GM12878 (cell line): ENCODE results near the gene EML1. TPM values are rescaled to one million over a fixed set of nuclear protein-coding genes. Genes with fewer than 3 reads are reported as not detected.

ENCODE experiments used
- ATAC-seq: fragments of 200-7000 bp; cut with Tn5 transposase; 3 replicates; pipeline ENCODE4 v1.9.1; 2020; ENCODE audit warnings: mild to moderate bottlenecking, moderate library complexity
- BruUV-seq: library from RNA; stranded (reverse); fragments of 400-500 nt; replicated peaks from 2 replicates; lab custom pipeline; 2021; lab: Mats Ljungman, UMichigan
- CTCF ChIA-PET: fragments of 300-600 bp; sonication (Branson Sonifier 250); formaldehyde crosslinking; extraction: SDS; loops from one replicate; lab custom pipeline; 2021; ENCODE audit warnings: inconsistent platforms; lab: Yijun Ruan, JAX
- POLR2A ChIA-PET: fragments of 350-600 bp; formaldehyde crosslinking; extraction: SDS; loops from one replicate; lab custom pipeline; 2021; ENCODE audit warnings: inconsistent platforms; lab: Charles Lee
- RAD21 ChIA-PET: fragments of 300-600 bp; sonication (Branson Sonifier 250); formaldehyde crosslinking; loops from one replicate; lab custom pipeline; 2023; ENCODE audit warnings: antibody characterized with exemption; ENCODE audit not compliant: unreplicated experiment; lab: Charles Lee
- SMC1A ChIA-PET: fragments of 300-600 bp; sonication (Branson Sonifier 250); formaldehyde crosslinking; loops from one replicate; lab custom pipeline; 2023; ENCODE audit not compliant: unreplicated experiment, uncharacterized antibody; lab: Charles Lee
- DNase-seq: peaks from one replicate; pipeline ENCODE4 v3.0.0-alpha.2; 2011; ENCODE audit warnings: low read depth, low spot score
- FAIRE-seq: peaks from 3 replicates; lab custom pipeline; 2011; peaks lifted over from hg19 to GRCh38; lab: Jason Lieb, UNC
- H2AFZ ChIP-seq: 2 replicates; pipeline ENCODE4 v1.6.0; 2011; ENCODE audit warnings: low read depth, low read length, control low read depth; ENCODE audit not compliant: control insufficient read depth
- H3K27ac ChIP-seq: 2 replicates; pipeline ENCODE4 v1.5.1; 2011; ENCODE audit warnings: control low read depth; ENCODE audit not compliant: control insufficient read depth, insufficient read depth
- H3K27me3 ChIP-seq, 2 experiments: replicated peaks in 1 of 2; 2 replicates each; pipeline versions ENCODE4 v1.6.0 to v1.6.1; 2011; ENCODE audit warnings: low read length in 1 of 2; ENCODE audit not compliant: control insufficient read depth in 2 of 2, insufficient read depth in 2 of 2
- H3K36me3 ChIP-seq, 2 experiments: 2 replicates each; pipeline ENCODE4 v1.5.1; 2011; ENCODE audit warnings: low read length in 1 of 2; ENCODE audit not compliant: control insufficient read depth in 2 of 2, insufficient read depth in 2 of 2
- H3K4me1 ChIP-seq: 2 replicates; pipeline ENCODE4 v1.6.1; 2011; ENCODE audit warnings: mild to moderate bottlenecking, low read length, moderate library complexity, mixed read lengths; ENCODE audit not compliant: control insufficient read depth, insufficient read depth
- H3K4me2 ChIP-seq: 2 replicates; pipeline ENCODE4 v1.6.0; 2011; ENCODE audit warnings: control low read depth; ENCODE audit not compliant: control insufficient read depth, insufficient read depth
- H3K4me3 ChIP-seq: fragments of 200-600 bp; sonication (generic); 2 replicates; pipeline ENCODE4 v1.5.1; 2016
- H3K79me2 ChIP-seq: 2 replicates; pipeline ENCODE4 v1.6.0; 2011; ENCODE audit warnings: low read length; ENCODE audit not compliant: control insufficient read depth, insufficient read depth
- H3K9ac ChIP-seq: 2 replicates; pipeline ENCODE4 v1.8.0; 2011; ENCODE audit warnings: low read length, control low read depth, mixed read lengths; ENCODE audit not compliant: control insufficient read depth, insufficient read depth
- H3K9me3 ChIP-seq: replicated peaks from 3 replicates; pipeline ENCODE4 v1.5.1; 2011; ENCODE audit warnings: mild to moderate bottlenecking, low read length; ENCODE audit not compliant: control insufficient read depth, insufficient read depth
- H4K20me1 ChIP-seq: 2 replicates; pipeline ENCODE4 v1.6.0; 2011; ENCODE audit not compliant: control insufficient read depth, insufficient read depth
- ASH2L ChIP-seq: fragments of 300-600, 200-600 bp; sonication (generic); IDR thresholded peaks from 2 replicates; pipeline ENCODE4 v1.6.1; 2017; ENCODE audit warnings: low read depth, mild to moderate bottlenecking, borderline replicate concordance
- BHLHE40 ChIP-seq, 2 experiments: fragments of 450-650 bp in 1 of 2; IDR thresholded peaks; 2 replicates each; pipeline ENCODE4 v1.6.1; 2011 to 2017; ENCODE audit warnings: low read depth in 2 of 2, borderline replicate concordance in 1 of 2, improper control_type of control experiment in 1 of 2, low read length in 1 of 2, mild to moderate bottlenecking in 1 of 2
- DPF2 ChIP-seq: fragments of 450-650 bp; IDR thresholded peaks from 2 replicates; pipeline ENCODE4 v1.6.1; 2017; ENCODE audit warnings: mild to moderate bottlenecking
- JUND ChIP-seq: IDR thresholded peaks from 2 replicates; pipeline ENCODE4 v1.6.1; 2012; ENCODE audit warnings: low read depth, mild to moderate bottlenecking, low read length, improper control_type of control experiment, moderate library complexity
- KAT2A ChIP-seq: conservative IDR thresholded peaks from 2 replicates; pipeline ENCODE4 v1.6.1; 2011; ENCODE audit warnings: low read depth, low read length; ENCODE audit not compliant: control insufficient read depth
- RB1 ChIP-seq: fragments of 450-650 bp; formaldehyde crosslinking; IDR thresholded peaks from 2 replicates; pipeline ENCODE4 v1.6.1; 2017; ENCODE audit warnings: mild to moderate bottlenecking, borderline replicate concordance
- ZBED1 ChIP-seq: IDR thresholded peaks from 2 replicates; pipeline ENCODE4 v1.6.1; 2016; ENCODE audit warnings: borderline replicate concordance
- ZNF217 ChIP-seq: fragments of 450-650 bp; IDR thresholded peaks from 2 replicates; pipeline ENCODE4 v1.6.1; 2017; ENCODE audit warnings: antibody characterized with exemption, mild to moderate bottlenecking
- WGBS: methylation state at CpG from one replicate; pipeline ENCODE4 v1.1.6; 2016; ENCODE audit warnings: low lambda C conversion rate; ENCODE audit not compliant: insufficient replicate concordance, insufficient coverage; ENCODE audit errors: missing lambda C conversion rate; 5-methylcytosine and 5-hydroxymethylcytosine counted together
- in situ Hi-C: fragments of 300-500 bp; cut with MboI; formaldehyde crosslinking; loops from 9 replicates; pipeline ENCODE4 v1.14.3; 2018; ENCODE audit warnings: mixed read lengths
- intact Hi-C: fragments of 100-400 bp; cut with micrococcal nuclease; formaldehyde crosslinking; loops from one replicate; pipeline ENCODE4 v1.14.2; 2022; ENCODE audit not compliant: unreplicated experiment
- polyA plus RNA-seq, 11 experiments: library from polyadenylated mRNA; depleted of rRNA in 4 of 11; unstranded in 6 of 11; stranded (reverse) in 5 of 11; fragments of >200 nt; fragmentation: Nextera tagmentation in 4 of 11; fragmentation: Illumina TruSeq in 1 of 11; extraction: Ambion mirVana in 4 of 11; extraction: Trizol in 1 of 11; gene quantifications; 1 replicate in 1 of 11; 2 replicates in 10 of 11; pipeline versions ENCODE4 v1.2.1 to v1.2.3, GENCODE V29; 2011 to 2016; ENCODE audit warnings: inconsistent platforms in 2 of 11, missing spikeins in 2 of 11, low read depth in 1 of 11
- total RNA-seq, 4 experiments: library from RNA; depleted of rRNA in 3 of 4; stranded (reverse); fragments of >200 nt in 3 of 4; fragmentation: Illumina TruSeq in 1 of 4; extraction: Trizol in 1 of 4; gene quantifications; 2 replicates each; pipeline versions ENCODE4 v1.2.1 to v1.2.3, GENCODE V29; 2013 to 2021
- TF ChIP-seq, protein P1 (sequence below): fragments of 450-650 bp; IDR thresholded peaks from 2 replicates; pipeline ENCODE4 v1.6.1; 2017; ENCODE audit warnings: borderline replicate concordance
- TF ChIP-seq, protein P2 (sequence below): IDR thresholded peaks from 2 replicates; pipeline ENCODE4 v1.6.1; 2012; ENCODE audit warnings: low read depth, low read length, improper control_type of control experiment

EML1 gene
- total and polyA plus RNA-seq, 10 of the 15 experiments (the other 5 are each of a cell fraction or from before 2014, with no cell fraction given) = 0.05 to 3.4 (median 0.11) TPM; not detected in 3

DNA sequence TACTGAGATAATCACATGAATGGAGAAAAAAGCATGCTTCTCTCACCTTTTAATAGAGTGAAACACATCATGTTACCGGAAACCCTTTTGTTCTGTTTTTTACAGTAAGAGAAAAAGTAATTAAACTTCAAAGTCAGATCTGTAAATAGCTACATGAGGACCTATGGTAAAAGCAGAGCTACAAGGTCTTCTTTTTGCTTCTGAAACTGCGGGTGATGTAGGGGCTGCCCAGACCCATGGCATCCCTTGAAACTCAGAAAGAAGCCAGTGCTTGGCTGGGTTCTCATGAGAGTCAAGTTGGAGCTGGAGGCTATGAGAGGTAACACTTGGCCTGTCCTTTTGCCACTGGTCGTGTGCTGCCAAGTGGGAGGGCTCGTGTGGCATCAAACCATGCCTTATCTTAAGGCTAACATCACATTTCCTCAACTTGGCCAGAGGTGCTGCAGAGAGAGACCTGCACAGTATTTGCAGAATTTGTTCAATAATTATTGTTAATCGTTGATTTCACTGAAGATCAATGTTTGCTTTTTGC lies 47.6 kb downstream of the EML1 start:
- H3K79me2 ChIP-seq = no peaks in the 10 kb centered on the region
- DNase-seq (no peak), ATAC-seq (no peak), FAIRE-seq (no peak)
- no peaks in the 10 kb centered on the region for H3K36me3 ChIP-seq
- WGBS = 25% methylated on average over 5 of the region's 5 CpGs
- H3K27ac ChIP-seq = no peak overlapping the region
- ChIA-PET RAD21 (no interaction called here), POLR2A (no interaction called here), CTCF (interaction anchor here (0.7 kb wide), 1 partner anchor 154 kb away, joined by 4 read pairs; no protein-coding TSS in a partner anchor), SMC1A (no interaction called here)
- intact Hi-C loops = no loop called here
- H3K4me1 ChIP-seq = no peaks in the 10 kb centered on the region
- in situ Hi-C loops = no loop called here
- no peak overlapping the region for H2AFZ ChIP-seq
- no peaks in the 10 kb centered on the region for H3K9me3 ChIP-seq
- TF ChIP-seq DPF2 (no peak), ZNF217 (no peak), JUND (no peak), BHLHE40 (IDR thresholded peaks at IDR 0.05; ENCODE audit: borderline replicate concordance in 1 of 2, low read depth in 2 of 2, low read length in 1 of 2) (no peak), KAT2A (no peak), ASH2L (no peak), ZBED1 (no peak), RB1 (no peak)
- TF ChIP-seq, protein P1, sequence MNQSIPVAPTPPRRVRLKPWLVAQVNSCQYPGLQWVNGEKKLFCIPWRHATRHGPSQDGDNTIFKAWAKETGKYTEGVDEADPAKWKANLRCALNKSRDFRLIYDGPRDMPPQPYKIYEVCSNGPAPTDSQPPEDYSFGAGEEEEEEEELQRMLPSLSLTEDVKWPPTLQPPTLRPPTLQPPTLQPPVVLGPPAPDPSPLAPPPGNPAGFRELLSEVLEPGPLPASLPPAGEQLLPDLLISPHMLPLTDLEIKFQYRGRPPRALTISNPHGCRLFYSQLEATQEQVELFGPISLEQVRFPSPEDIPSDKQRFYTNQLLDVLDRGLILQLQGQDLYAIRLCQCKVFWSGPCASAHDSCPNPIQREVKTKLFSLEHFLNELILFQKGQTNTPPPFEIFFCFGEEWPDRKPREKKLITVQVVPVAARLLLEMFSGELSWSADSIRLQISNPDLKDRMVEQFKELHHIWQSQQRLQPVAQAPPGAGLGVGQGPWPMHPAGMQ = no peak
- TF ChIP-seq, protein P2, sequence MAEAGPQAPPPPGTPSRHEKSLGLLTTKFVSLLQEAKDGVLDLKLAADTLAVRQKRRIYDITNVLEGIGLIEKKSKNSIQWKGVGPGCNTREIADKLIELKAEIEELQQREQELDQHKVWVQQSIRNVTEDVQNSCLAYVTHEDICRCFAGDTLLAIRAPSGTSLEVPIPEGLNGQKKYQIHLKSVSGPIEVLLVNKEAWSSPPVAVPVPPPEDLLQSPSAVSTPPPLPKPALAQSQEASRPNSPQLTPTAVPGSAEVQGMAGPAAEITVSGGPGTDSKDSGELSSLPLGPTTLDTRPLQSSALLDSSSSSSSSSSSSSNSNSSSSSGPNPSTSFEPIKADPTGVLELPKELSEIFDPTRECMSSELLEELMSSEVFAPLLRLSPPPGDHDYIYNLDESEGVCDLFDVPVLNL = no peak
- no peaks in the 10 kb centered on the region for H4K20me1 ChIP-seq
- no peaks in the 10 kb centered on the region; a peak in 3 of 4 replicates for H3K27me3 ChIP-seq
- H3K4me3 ChIP-seq = no peak overlapping the region
- no TSS peak for BruUV-seq
- H3K4me2 ChIP-seq = no peak overlapping the region
- H3K9ac ChIP-seq = no peak overlapping the region
